Panc1 (cell line): ENCODE results near the gene HSF2BP. TPM values are rescaled to one million over a fixed set of nuclear protein-coding genes. Genes with fewer than 3 reads are reported as not detected.

Experiments
- ATAC-seq: fragments of 200-7000 bp; cut with Tn5 transposase; 2 replicates; pipeline ENCODE4 v1.9.1; 2020; ENCODE audit warnings: mild to moderate bottlenecking, moderate library complexity
- BruUV-seq: library from RNA; stranded (reverse); fragments of 400-500 nt; replicated peaks from 2 replicates; lab custom pipeline; 2021; lab: Mats Ljungman, UMichigan
- CTCF ChIA-PET: fragments of 300-600 bp; sonication (Branson Sonifier 250); formaldehyde crosslinking; loops from one replicate; lab custom pipeline; 2022; ENCODE audit warnings: antibody characterized with exemption; lab: Charles Lee
- POLR2A ChIA-PET: fragments of 300-600 bp; sonication (Branson Sonifier 250); formaldehyde crosslinking; loops from one replicate; lab custom pipeline; 2022; ENCODE audit warnings: antibody characterized with exemption; lab: Charles Lee
- DNase-seq: peaks from one replicate; pipeline ENCODE4 v3.0.0-alpha.2; 2010; ENCODE audit warnings: low read depth, low spot score
- H3K27ac ChIP-seq: 2 replicates; pipeline ENCODE4 v1.5.1; 2011; ENCODE audit warnings: mild to moderate bottlenecking, low read length, inconsistent platforms
- H3K27me3 ChIP-seq: fragments of 200-500 bp; sonication (Bioruptor generic); 2 replicates; pipeline ENCODE4 v1.6.0; 2014; ENCODE audit warnings: low read length, inconsistent platforms; ENCODE audit not compliant: control insufficient read depth, insufficient read depth
- H3K36me3 ChIP-seq: fragments of 200-500 bp; sonication (Bioruptor generic); 2 replicates; pipeline ENCODE4 v1.5.1; 2014; ENCODE audit warnings: inconsistent platforms, mild to moderate bottlenecking, low read length, moderate library complexity; ENCODE audit not compliant: control insufficient read depth, insufficient read depth
- H3K4me1 ChIP-seq: 2 replicates; pipeline ENCODE4 v1.5.1; 2011; ENCODE audit warnings: inconsistent platforms, mild to moderate bottlenecking, low read length, moderate library complexity; ENCODE audit not compliant: control insufficient read depth, insufficient read depth
- H3K4me3 ChIP-seq, 2 experiments: 2 replicates each; pipeline ENCODE4 v1.5.1; 2011 to 2012; ENCODE audit warnings: low read depth in 2 of 2, low read length in 2 of 2, mild to moderate bottlenecking in 2 of 2, inconsistent platforms in 1 of 2, moderate library complexity in 1 of 2
- H3K9me3 ChIP-seq: fragments of 200-500 bp; sonication (Bioruptor generic); 2 replicates; pipeline ENCODE4 v1.5.1; 2014; ENCODE audit warnings: low read depth, mild to moderate bottlenecking, inconsistent platforms, low read length, moderate library complexity; ENCODE audit not compliant: control insufficient read depth, insufficient read depth
- POLR2AphosphoS5 ChIP-seq: IDR thresholded peaks from 2 replicates; pipeline ENCODE4 v1.6.1; 2012; ENCODE audit warnings: mild to moderate bottlenecking, low read depth, low read length, moderate library complexity
- SIN3A ChIP-seq: IDR thresholded peaks from 2 replicates; pipeline ENCODE4 v1.6.1; 2012; ENCODE audit warnings: low read depth, mild to moderate bottlenecking, low read length, moderate library complexity, borderline replicate concordance; ENCODE audit not compliant: insufficient read depth
- TCF7L2 ChIP-seq: IDR thresholded peaks from 2 replicates; pipeline ENCODE4 v1.6.1; 2011; ENCODE audit warnings: mild to moderate bottlenecking, low read depth, low read length, inconsistent platforms
- in situ Hi-C: cut with HindIII; loops from 2 replicates; pipeline ENCODE4 v1.10.0; 2016; ENCODE audit warnings: low sequenced_read_pairs, low pct_unique_long_range_greater_than_20kb
- intact Hi-C: fragments of 100-400 bp; cut with micrococcal nuclease; formaldehyde crosslinking; loops from one replicate; pipeline ENCODE4 v1.10.0; 2022; ENCODE audit not compliant: unreplicated experiment
- total RNA-seq: library from RNA; stranded (reverse); gene quantifications from one replicate; pipeline ENCODE4 v1.2.1, GENCODE V29; 2021; ENCODE audit not compliant: unreplicated experiment
- TF ChIP-seq, protein P1 (sequence below): fragments of 450-650 bp; IDR thresholded peaks from 2 replicates; pipeline ENCODE4 v1.5.1; 2017; ENCODE audit warnings: mild to moderate bottlenecking
- TF ChIP-seq, protein P2 (sequence below), 2 experiments: IDR thresholded peaks; 2 replicates each; pipeline ENCODE4 v1.6.1; 2011 to 2012; ENCODE audit warnings: low read depth in 2 of 2, control low read depth in 1 of 2, low read length in 1 of 2, mild to moderate bottlenecking in 1 of 2, moderate library complexity in 1 of 2; ENCODE audit not compliant: insufficient read depth in 1 of 2

Gene HSF2BP
- total RNA-seq, 1 experiment from 2014 or later: 4.2 TPM

- ATAC-seq (peak; percentile 89), DNase-seq (no peak)
- no peak overlapping the region for H3K4me3 ChIP-seq
- intact Hi-C loops (no loop called here), in situ Hi-C loops (no loop called here)
- peaks cover 65% of the 10 kb centered on the region for H3K4me1 ChIP-seq
- CTCF ChIA-PET: no interaction called here
- peak overlapping the region; percentile 80 for H3K27ac ChIP-seq
- H3K27me3 ChIP-seq: no peaks in the 10 kb centered on the region
- TF ChIP-seq POLR2AphosphoS5: 0 out of 2 replicates have a peak, but pooled peaks have one; percentile 27
- TF ChIP-seq, protein P1, sequence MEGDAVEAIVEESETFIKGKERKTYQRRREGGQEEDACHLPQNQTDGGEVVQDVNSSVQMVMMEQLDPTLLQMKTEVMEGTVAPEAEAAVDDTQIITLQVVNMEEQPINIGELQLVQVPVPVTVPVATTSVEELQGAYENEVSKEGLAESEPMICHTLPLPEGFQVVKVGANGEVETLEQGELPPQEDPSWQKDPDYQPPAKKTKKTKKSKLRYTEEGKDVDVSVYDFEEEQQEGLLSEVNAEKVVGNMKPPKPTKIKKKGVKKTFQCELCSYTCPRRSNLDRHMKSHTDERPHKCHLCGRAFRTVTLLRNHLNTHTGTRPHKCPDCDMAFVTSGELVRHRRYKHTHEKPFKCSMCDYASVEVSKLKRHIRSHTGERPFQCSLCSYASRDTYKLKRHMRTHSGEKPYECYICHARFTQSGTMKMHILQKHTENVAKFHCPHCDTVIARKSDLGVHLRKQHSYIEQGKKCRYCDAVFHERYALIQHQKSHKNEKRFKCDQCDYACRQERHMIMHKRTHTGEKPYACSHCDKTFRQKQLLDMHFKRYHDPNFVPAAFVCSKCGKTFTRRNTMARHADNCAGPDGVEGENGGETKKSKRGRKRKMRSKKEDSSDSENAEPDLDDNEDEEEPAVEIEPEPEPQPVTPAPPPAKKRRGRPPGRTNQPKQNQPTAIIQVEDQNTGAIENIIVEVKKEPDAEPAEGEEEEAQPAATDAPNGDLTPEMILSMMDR: no peak
- BruUV-seq: no TSS peak
- POLR2A ChIA-PET: no interaction called here
- no peaks in the 10 kb centered on the region for H3K9me3 ChIP-seq
- H3K36me3 ChIP-seq: no peaks in the 10 kb centered on the region
These were observed 58.5 kb downstream of the HSF2BP start for GRCh38 chr21:43600642-43601402.

DNA sequence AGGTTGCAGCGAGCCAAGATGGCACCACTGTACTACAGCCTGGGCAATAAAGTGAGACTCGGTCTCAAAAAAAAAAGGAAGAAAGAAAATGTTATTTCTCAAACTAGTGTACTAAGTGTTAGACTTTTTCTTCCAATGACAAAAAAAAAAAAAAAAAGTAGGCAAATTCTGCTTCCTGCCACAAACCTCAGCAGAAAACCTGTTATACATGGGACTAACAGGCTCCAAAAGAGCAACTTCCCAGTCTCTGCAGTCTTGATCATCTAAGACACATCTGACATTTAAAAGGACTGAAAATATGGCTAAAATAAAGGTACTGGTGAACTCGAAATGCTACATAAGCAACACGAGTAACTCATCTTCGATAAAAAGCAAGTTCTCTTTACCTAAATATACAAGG is 59.6 kb downstream of the HSF2BP start:
- CTCF ChIA-PET: no interaction called here

More for the DNA sequence above, 59.6 kb downstream of the HSF2BP start:
- Histone ChIP-seq H3K4me3 (no peak overlapping the region), H3K27ac (peak overlapping the region; percentile 80), H3K36me3 (no peaks in the 10 kb centered on the region), H3K9me3 (no peaks in the 10 kb centered on the region), H3K4me1 (peaks cover 65% of the 10 kb centered on the region), H3K27me3 (no peaks in the 10 kb centered on the region)
- TF ChIP-seq, protein P2, sequence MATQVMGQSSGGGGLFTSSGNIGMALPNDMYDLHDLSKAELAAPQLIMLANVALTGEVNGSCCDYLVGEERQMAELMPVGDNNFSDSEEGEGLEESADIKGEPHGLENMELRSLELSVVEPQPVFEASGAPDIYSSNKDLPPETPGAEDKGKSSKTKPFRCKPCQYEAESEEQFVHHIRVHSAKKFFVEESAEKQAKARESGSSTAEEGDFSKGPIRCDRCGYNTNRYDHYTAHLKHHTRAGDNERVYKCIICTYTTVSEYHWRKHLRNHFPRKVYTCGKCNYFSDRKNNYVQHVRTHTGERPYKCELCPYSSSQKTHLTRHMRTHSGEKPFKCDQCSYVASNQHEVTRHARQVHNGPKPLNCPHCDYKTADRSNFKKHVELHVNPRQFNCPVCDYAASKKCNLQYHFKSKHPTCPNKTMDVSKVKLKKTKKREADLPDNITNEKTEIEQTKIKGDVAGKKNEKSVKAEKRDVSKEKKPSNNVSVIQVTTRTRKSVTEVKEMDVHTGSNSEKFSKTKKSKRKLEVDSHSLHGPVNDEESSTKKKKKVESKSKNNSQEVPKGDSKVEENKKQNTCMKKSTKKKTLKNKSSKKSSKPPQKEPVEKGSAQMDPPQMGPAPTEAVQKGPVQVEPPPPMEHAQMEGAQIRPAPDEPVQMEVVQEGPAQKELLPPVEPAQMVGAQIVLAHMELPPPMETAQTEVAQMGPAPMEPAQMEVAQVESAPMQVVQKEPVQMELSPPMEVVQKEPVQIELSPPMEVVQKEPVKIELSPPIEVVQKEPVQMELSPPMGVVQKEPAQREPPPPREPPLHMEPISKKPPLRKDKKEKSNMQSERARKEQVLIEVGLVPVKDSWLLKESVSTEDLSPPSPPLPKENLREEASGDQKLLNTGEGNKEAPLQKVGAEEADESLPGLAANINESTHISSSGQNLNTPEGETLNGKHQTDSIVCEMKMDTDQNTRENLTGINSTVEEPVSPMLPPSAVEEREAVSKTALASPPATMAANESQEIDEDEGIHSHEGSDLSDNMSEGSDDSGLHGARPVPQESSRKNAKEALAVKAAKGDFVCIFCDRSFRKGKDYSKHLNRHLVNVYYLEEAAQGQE (IDR thresholded peaks at IDR 0.05; ENCODE audit: insufficient read depth in 1 of 2, low read depth in 2 of 2, low read length in 1 of 2): no peak
- TF ChIP-seq SIN3A (no peak), POLR2AphosphoS5 (no peak), TCF7L2 (no peak)
- TF ChIP-seq, protein P1: no peak
- POLR2A ChIA-PET: no interaction called here
- no peak for DNase-seq
- no TSS peak for BruUV-seq
- in situ Hi-C loops (no loop called here), intact Hi-C loops (no loop called here)
- no peak for ATAC-seq
